SU-DHL-6 (cell line): ENCODE results near the gene SMAP1.
A peak's percentile ranks its signal among the peaks of the same experiment; 100 is the strongest.

ENCODE experiments used
- H2AFZ ChIP-seq: fragments of 200-600 bp; sonication (generic); 2 replicates; pipeline ENCODE4 v1.6.1; 2014; ENCODE audit warnings: low read depth, mild to moderate bottlenecking, moderate library complexity, mixed read lengths, antibody characterized with exemption, low read length; ENCODE audit not compliant: severe bottlenecking
- H3F3A ChIP-seq: fragments of 200-600 bp; shearing (Covaris generic); 2 replicates; pipeline ENCODE4 v1.6.0; 2016; ENCODE audit warnings: antibody characterized with exemption, mild to moderate bottlenecking; ENCODE audit not compliant: insufficient read depth
- H3K27ac ChIP-seq: fragments of 200-600 bp; sonication (generic); 2 replicates; pipeline ENCODE4 v1.5.1; 2016; ENCODE audit warnings: low read depth, mild to moderate bottlenecking, low read length, moderate library complexity, mixed read lengths
- H3K27me3 ChIP-seq: fragments of 200-600 bp; sonication (generic), shearing (Covaris generic); 2 replicates; pipeline ENCODE4 v1.6.0; 2014; ENCODE audit warnings: mild to moderate bottlenecking, low read length
- H3K36me3 ChIP-seq: fragments of 200-600 bp; sonication (generic); 2 replicates; pipeline ENCODE4 v1.6.1; 2014; ENCODE audit warnings: mild to moderate bottlenecking, low read length, mixed read lengths
- H3K4me2 ChIP-seq: fragments of 300-600, 200-600 bp; shearing (Covaris generic), sonication (generic); 2 replicates; pipeline ENCODE4 v1.6.0; 2014; ENCODE audit warnings: low read length, low read depth, mild to moderate bottlenecking; ENCODE audit not compliant: poor library complexity, severe bottlenecking
- H3K4me3 ChIP-seq: fragments of 200-600 bp; sonication (generic); 2 replicates; pipeline ENCODE4 v1.5.1; 2014; ENCODE audit warnings: antibody characterized with exemption, low read length, mild to moderate bottlenecking, mixed read lengths; ENCODE audit not compliant: insufficient read depth, poor library complexity, severe bottlenecking
- H3K79me2 ChIP-seq: fragments of 200-600 bp; sonication (generic); 2 replicates; pipeline ENCODE4 v1.6.1; 2014; ENCODE audit warnings: mild to moderate bottlenecking, low read length, moderate library complexity; ENCODE audit not compliant: insufficient read depth
- H3K9ac ChIP-seq: fragments of 200-600 bp; sonication (generic); 2 replicates; pipeline ENCODE4 v1.7.0; 2014; ENCODE audit warnings: mild to moderate bottlenecking, low read length
- H3K9me2 ChIP-seq: fragments of 200-600 bp; sonication (generic); replicated peaks from 2 replicates; pipeline ENCODE4 v1.6.1; 2014; ENCODE audit warnings: low read length; ENCODE audit not compliant: insufficient read depth
- H3K9me3 ChIP-seq: fragments of 200-600 bp; sonication (generic); 2 replicates; pipeline ENCODE4 v1.6.1; 2014; ENCODE audit warnings: low read length, mixed read lengths; ENCODE audit not compliant: insufficient read depth
- H4K20me1 ChIP-seq: fragments of 200-600 bp; sonication (generic); 2 replicates; pipeline ENCODE4 v1.6.1; 2014; ENCODE audit warnings: low read depth, mild to moderate bottlenecking, antibody characterized with exemption, low read length, moderate library complexity, mixed read lengths
- CTCF ChIP-seq: fragments of 200-600 bp; sonication (generic); IDR thresholded peaks from one replicate; pipeline ENCODE4 v1.5.1; 2017; ENCODE audit warnings: antibody characterized with exemption, mild to moderate bottlenecking, low read length, moderate library complexity; ENCODE audit not compliant: insufficient read depth, poor library complexity, severe bottlenecking
- EZH2phosphoT487 ChIP-seq: fragments of 200-600 bp; sonication (generic), shearing (Covaris generic); conservative IDR thresholded peaks from 2 replicates; pipeline ENCODE4 v1.6.1; 2018; ENCODE audit warnings: mild to moderate bottlenecking, antibody characterized with exemption, low read length, moderate library complexity, mixed read lengths

SMAP1 gene

DNA sequence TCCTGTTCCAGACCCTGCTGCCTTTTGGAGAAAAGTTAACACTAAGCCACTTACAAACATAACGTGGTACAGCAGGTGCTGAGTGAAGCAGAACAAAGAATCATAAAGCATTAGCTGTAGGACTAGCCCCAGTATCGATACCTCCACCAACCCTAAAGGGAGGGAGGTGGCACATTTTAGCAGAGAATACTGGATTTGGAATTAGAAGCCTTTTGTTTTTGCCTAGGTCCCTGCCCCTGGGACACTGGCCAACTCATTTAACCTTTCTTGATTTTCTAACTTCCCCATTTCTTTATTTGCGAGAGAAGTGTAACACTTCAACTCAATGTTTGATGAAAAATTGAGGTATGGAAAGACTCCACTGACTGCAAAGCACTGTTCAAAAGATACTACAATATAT is 195.7 kb downstream of the SMAP1 start:
- no peaks in the 10 kb centered on the region for H3F3A ChIP-seq
- no peak overlapping the region for H3K4me2 ChIP-seq
- no peaks in the 10 kb centered on the region for H3K9me3 ChIP-seq
- H3K27me3 ChIP-seq = no peaks in the 10 kb centered on the region
- H4K20me1 ChIP-seq = no peaks in the 10 kb centered on the region
- no peaks in the 10 kb centered on the region for H3K79me2 ChIP-seq
- no peak overlapping the region for H3K9ac ChIP-seq
- no peak overlapping the region for H3K4me3 ChIP-seq
- H3K27ac ChIP-seq = peak overlapping the region; percentile 3; the same call in 1 of the 2 replicates
- no peaks in the 10 kb centered on the region for H3K36me3 ChIP-seq
- TF ChIP-seq EZH2phosphoT487 = no peak
- TF ChIP-seq CTCF = no peak
- no peaks in the 10 kb centered on the region for H3K9me2 ChIP-seq
- no peak overlapping the region for H2AFZ ChIP-seq

DNA sequence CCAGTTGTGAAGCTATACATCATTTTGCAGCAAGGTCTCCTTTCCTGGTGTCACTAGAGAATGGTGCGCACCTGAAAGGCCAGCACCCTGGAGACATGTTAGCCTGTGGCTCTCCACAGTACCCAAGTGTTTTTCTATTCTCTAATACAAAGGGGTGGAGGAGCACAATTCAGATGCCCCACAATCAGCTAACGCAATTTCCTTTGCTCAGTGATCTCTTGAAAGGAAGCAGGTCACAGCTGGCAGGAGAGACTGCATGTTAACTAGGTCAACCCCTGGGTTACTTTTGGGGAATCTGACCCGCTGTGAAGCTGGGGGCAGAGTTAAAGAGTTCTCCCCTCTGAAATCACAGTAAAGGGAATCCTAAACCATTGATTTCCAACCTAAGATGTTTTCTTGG is 196.7 kb downstream of the SMAP1 start:
- H3K27ac ChIP-seq = no peak overlapping the region
- no peak overlapping the region for H3K4me3 ChIP-seq
- H3K79me2 ChIP-seq = no peaks in the 10 kb centered on the region
- H2AFZ ChIP-seq = no peak overlapping the region
- no peaks in the 10 kb centered on the region for H3K9me3 ChIP-seq
- H4K20me1 ChIP-seq = no peaks in the 10 kb centered on the region
- H3F3A ChIP-seq = no peaks in the 10 kb centered on the region
- no peaks in the 10 kb centered on the region for H3K27me3 ChIP-seq
- TF ChIP-seq EZH2phosphoT487 = no peak
- no peak for TF ChIP-seq CTCF
- H3K9me2 ChIP-seq = no peaks in the 10 kb centered on the region
- H3K9ac ChIP-seq = no peak overlapping the region
- H3K4me2 ChIP-seq = no peak overlapping the region
- no peaks in the 10 kb centered on the region for H3K36me3 ChIP-seq

DNA sequence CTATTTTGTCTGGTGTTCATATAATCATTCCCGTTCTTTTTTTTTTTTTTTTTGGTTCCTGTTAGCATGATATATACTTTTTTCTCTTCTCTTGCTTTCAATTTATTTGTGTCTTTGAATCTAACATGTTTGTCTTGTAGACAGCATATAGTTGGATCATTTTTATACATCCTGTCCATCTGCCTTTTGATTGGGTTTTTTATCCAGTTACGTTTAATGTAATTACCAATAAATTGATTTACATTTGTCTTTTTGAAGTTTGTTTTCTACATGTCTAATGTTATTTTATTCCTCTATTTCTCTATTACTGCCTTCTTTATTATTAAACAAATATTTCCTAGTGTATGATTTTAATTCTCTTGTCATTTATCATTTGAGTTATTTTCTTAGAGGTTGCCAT is 204.8 kb downstream of the SMAP1 start:
- no peak overlapping the region for H3K9ac ChIP-seq
- no peaks in the 10 kb centered on the region for H3K79me2 ChIP-seq
- no peak for TF ChIP-seq CTCF
- TF ChIP-seq EZH2phosphoT487 = no peak
- no peaks in the 10 kb centered on the region for H3F3A ChIP-seq
- H3K9me3 ChIP-seq = peaks cover 8% of the 10 kb centered on the region; the same call in 1 of the 2 replicates
- H3K27ac ChIP-seq = no peak overlapping the region
- no peaks in the 10 kb centered on the region for H3K27me3 ChIP-seq
- H3K9me2 ChIP-seq = no peaks in the 10 kb centered on the region
- H3K36me3 ChIP-seq = peaks cover 6% of the 10 kb centered on the region; the same call in 1 of the 2 replicates
- no peak overlapping the region for H3K4me3 ChIP-seq
- no peak overlapping the region for H2AFZ ChIP-seq
- H3K4me2 ChIP-seq = no peak overlapping the region
- no peaks in the 10 kb centered on the region for H4K20me1 ChIP-seq
